CD4-positive, CD25-positive, alpha-beta regulatory T cell (primary cell): ENCODE data around the gene PRKAR1B. TPM values are rescaled to one million over a fixed set of nuclear protein-coding genes. Genes with fewer than 3 reads are reported as not detected.

Experiments
- ATAC-seq, 2 donors: fragments of 150-1000 bp; cut with Tn5 transposase; one replicate each; pipeline ENCODE4 v1.10.0; 2021; ENCODE audit warnings: low read depth in 2 of 2, moderate number of reproducible peaks in 2 of 2, moderate library complexity in 1 of 2
- DNase-seq, 3 donors: peaks; one replicate each; pipeline versions ENCODE4 v3.0.0 to v3.0.0-alpha.2; 2012 to 2022; ENCODE audit warnings: mixed read lengths in 1 of 3
- H3K27ac ChIP-seq: one replicate; pipeline ENCODE4 v1.7.0; 2013; ENCODE audit warnings: mild to moderate bottlenecking, low read length; ENCODE audit not compliant: insufficient read depth, poor library complexity, severe bottlenecking
- H3K27me3 ChIP-seq: one replicate; pipeline ENCODE4 v1.7.0; 2013; ENCODE audit warnings: low read length; ENCODE audit not compliant: control insufficient read depth, insufficient read depth
- H3K36me3 ChIP-seq: one replicate; pipeline ENCODE4 v1.7.0; 2013; ENCODE audit warnings: mild to moderate bottlenecking, low read length, moderate library complexity; ENCODE audit not compliant: control insufficient read depth, insufficient read depth
- H3K4me1 ChIP-seq: 2 replicates; pipeline ENCODE4 v1.7.0; 2013; ENCODE audit warnings: mild to moderate bottlenecking, low read length; ENCODE audit not compliant: insufficient read depth, control insufficient read depth, poor library complexity, severe bottlenecking
- H3K4me3 ChIP-seq: one replicate; pipeline ENCODE4 v1.7.0; 2013; ENCODE audit warnings: low read depth, mild to moderate bottlenecking, low read length, moderate library complexity
- H3K9me3 ChIP-seq, 2 experiments: 1 replicate in 1 of 2; 2 replicates in 1 of 2; pipeline ENCODE4 v1.7.0; 2013; ENCODE audit warnings: low read length in 2 of 2, mild to moderate bottlenecking in 1 of 2, moderate library complexity in 1 of 2; ENCODE audit not compliant: control insufficient read depth in 2 of 2
- H3K27ac Mint-ChIP-seq, 3 donors: one replicate each; pipeline ENCODE4 v1.8.0; 2020 to 2022; ENCODE audit warnings: mild to moderate bottlenecking in 3 of 3, mixed read lengths in 3 of 3, moderate library complexity in 2 of 3
- H3K27me3 Mint-ChIP-seq: one replicate; pipeline ENCODE4 v1.8.0; 2022; ENCODE audit warnings: mild to moderate bottlenecking, mixed read lengths
- H3K36me3 Mint-ChIP-seq: one replicate; pipeline ENCODE4 v1.8.0; 2020; ENCODE audit warnings: mixed read lengths
- H3K4me1 Mint-ChIP-seq, 4 donors: one replicate each; pipeline ENCODE4 v1.8.0; 2020 to 2022; ENCODE audit warnings: mixed read lengths in 4 of 4, mild to moderate bottlenecking in 1 of 4
- H3K4me3 Mint-ChIP-seq, 4 donors: one replicate each; pipeline ENCODE4 v1.8.0; 2020 to 2022; ENCODE audit warnings: mild to moderate bottlenecking in 4 of 4, mixed read lengths in 4 of 4, moderate library complexity in 3 of 4
- H3K9me3 Mint-ChIP-seq, 7 donors: one replicate each; pipeline ENCODE4 v1.8.0; 2020 to 2022; ENCODE audit warnings: mixed read lengths in 7 of 7, mild to moderate bottlenecking in 3 of 7, moderate library complexity in 2 of 7
- polyA plus RNA-seq, 4 donors: library from polyadenylated mRNA; unstranded; fragments of 300-500 nt; fragmentation: Illumina TruSeq; gene quantifications; one replicate each; pipeline ENCODE4 v1.2.3, GENCODE V29; 2021
- total RNA-seq: library from RNA; stranded (reverse); gene quantifications from one replicate; pipeline ENCODE4 v1.2.3, GENCODE V29; 2022

The PRKAR1B gene
- total and polyA plus RNA-seq, 5 donors from 2014 or later: 4.9 to 12.5 (median 6.8) TPM

DNA sequence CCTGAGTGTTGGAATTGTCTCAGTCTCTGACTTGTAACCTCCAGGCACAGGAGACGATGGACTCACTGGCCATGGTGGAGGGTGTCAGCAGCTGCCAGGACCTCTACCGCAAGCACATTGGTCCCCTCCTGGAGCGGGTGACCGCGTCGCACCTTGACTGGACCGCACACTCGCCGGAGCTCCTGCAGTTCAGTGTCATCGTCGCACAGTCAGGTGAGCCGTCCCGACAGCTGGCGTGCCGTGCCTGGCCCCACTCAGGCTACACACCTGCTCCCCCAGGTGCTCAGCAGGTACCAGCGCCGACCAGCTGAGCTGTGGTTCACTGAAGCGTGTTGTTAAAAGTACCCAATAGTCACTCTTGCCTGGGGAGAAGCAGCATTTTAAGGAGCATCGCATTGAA lies 36.7 kb upstream of the PRKAR1B start:
- no peak for DNase-seq
- Histone ChIP-seq H3K4me1 (no peaks in the 10 kb centered on the region), H3K36me3 (peaks cover 23% of the 10 kb centered on the region), H3K27ac (no peak overlapping the region), H3K27me3 (no peaks in the 10 kb centered on the region), H3K9me3 (no peaks in the 10 kb centered on the region), H3K4me3 (no peak overlapping the region)
- Mint-ChIP-seq H3K9me3 (no peaks in the 10 kb centered on the region), H3K27ac (no peak overlapping the region), H3K4me3 (no peak overlapping the region), H3K27me3 (no peaks in the 10 kb centered on the region), H3K36me3 (peaks cover 27% of the 10 kb centered on the region), H3K4me1 (no peaks in the 10 kb centered on the region)
- no peak for ATAC-seq

DNA sequence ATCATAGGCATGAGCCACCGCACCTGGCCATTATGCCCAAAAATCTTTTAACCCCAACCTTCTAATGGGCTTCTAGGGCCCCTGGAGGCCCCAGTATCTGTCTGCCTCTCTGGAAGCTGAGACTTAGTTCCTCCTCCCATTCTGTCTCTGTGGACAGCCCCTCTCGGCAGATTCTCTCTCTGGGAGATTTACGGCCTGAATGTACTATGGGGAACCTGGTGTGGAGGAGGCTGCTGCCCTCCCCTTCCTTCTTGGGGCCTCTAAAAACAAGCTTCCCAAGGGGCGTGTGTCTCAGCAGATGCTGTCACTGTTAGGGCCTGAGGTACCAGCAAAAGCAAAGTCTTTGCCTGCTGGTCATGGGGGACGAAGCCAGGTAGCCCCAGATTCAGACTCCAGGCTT lies 35.8 kb upstream of the PRKAR1B start:
- Histone ChIP-seq H3K9me3 (no peaks in the 10 kb centered on the region), H3K4me3 (no peak overlapping the region), H3K27ac (no peak overlapping the region), H3K27me3 (no peaks in the 10 kb centered on the region), H3K36me3 (peaks cover 29% of the 10 kb centered on the region), H3K4me1 (no peaks in the 10 kb centered on the region)
- DNase-seq (no peak), ATAC-seq (no peak)
- Mint-ChIP-seq H3K36me3 (peaks cover 31% of the 10 kb centered on the region), H3K4me3 (no peak overlapping the region), H3K9me3 (no peaks in the 10 kb centered on the region), H3K4me1 (no peaks in the 10 kb centered on the region), H3K27ac (no peak overlapping the region), H3K27me3 (no peaks in the 10 kb centered on the region)

- Mint-ChIP-seq H3K4me3 (no peak overlapping the region), H3K27me3 (no peaks in the 10 kb centered on the region), H3K27ac (no peak overlapping the region), H3K9me3 (no peaks in the 10 kb centered on the region), H3K4me1 (no peaks in the 10 kb centered on the region), H3K36me3 (peaks cover 26% of the 10 kb centered on the region)
- ATAC-seq (no peak), DNase-seq (no peak)
- no peaks in the 10 kb centered on the region for H3K9me3 ChIP-seq
- no peak overlapping the region for H3K4me3 ChIP-seq
- no peak overlapping the region for H3K27ac ChIP-seq
- peaks cover 39% of the 10 kb centered on the region for H3K36me3 ChIP-seq
- no peaks in the 10 kb centered on the region for H3K4me1 ChIP-seq
- H3K27me3 ChIP-seq: no peaks in the 10 kb centered on the region
Measured at GRCh38 chr7:761631-762030, 34.5 kb upstream of the PRKAR1B start.

DNA sequence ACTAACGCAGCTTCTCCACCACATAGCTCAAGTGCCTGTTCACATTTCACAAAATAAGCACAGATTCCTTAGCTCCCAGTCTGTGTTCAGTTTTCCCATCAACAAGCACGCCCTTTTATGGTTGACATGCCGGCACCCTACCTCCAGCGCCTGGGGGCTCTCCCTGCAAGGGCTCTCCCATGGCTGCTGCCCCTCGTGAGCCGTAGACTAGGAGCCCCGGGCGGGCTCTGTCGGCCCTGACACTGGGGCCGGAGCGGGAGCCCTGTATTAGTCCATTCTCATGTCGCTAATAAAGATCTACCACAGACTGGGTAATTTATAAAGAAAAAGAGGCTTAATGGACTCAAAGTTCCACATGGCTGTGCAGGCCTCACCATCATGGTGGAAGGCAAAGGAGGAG lies 34.0 kb upstream of the PRKAR1B start:
- H3K27ac ChIP-seq: no peak overlapping the region
- H3K27ac Mint-ChIP-seq: peak overlapping the region in 1 of 3 donors; percentile 22
- H3K9me3 Mint-ChIP-seq: no peaks in the 10 kb centered on the region
- H3K27me3 Mint-ChIP-seq: no peaks in the 10 kb centered on the region
- peaks cover 23% of the 10 kb centered on the region for H3K36me3 Mint-ChIP-seq
- DNase-seq (no peak), ATAC-seq (no peak)
- peaks cover 41% of the 10 kb centered on the region for H3K36me3 ChIP-seq
- H3K4me1 Mint-ChIP-seq: no peaks in the 10 kb centered on the region
- no peaks in the 10 kb centered on the region for H3K9me3 ChIP-seq
- no peak overlapping the region for H3K4me3 ChIP-seq
- H3K27me3 ChIP-seq: no peaks in the 10 kb centered on the region
- H3K4me1 ChIP-seq: no peaks in the 10 kb centered on the region
- no peak overlapping the region for H3K4me3 Mint-ChIP-seq

DNA sequence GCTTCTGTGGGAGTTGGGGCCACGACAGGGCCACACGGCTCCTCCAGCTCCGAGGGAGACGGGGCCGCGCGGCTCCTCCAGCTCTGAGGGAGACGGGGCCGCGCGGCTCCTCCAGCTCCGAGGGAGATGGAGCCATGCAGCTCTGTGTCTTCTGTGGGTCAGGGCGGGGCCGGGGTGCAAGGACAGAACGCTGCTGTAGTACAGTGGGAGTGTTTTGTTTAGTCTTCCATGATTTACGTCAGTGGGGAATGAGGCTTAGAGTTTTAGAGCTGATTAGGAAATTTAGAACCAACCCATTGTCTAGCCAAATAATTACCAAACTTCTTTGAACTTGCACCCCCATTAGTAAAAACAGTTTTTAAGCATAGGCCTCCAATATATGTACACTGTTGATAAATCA lies 32.9 kb upstream of the PRKAR1B start:
- peaks cover 0 to 2% (median 0%) of the 10 kb centered on the region in 4 donors for H3K4me1 Mint-ChIP-seq
- H3K36me3 ChIP-seq: peaks cover 43% of the 10 kb centered on the region

GRCh38 chr7:759569-759968 lies 32.5 kb upstream of the PRKAR1B start:
- Histone ChIP-seq H3K27me3 (no peaks in the 10 kb centered on the region), H3K9me3 (no peaks in the 10 kb centered on the region), H3K4me1 (no peaks in the 10 kb centered on the region), H3K36me3 (peaks cover 46% of the 10 kb centered on the region), H3K4me3 (no peak overlapping the region), H3K27ac (no peak overlapping the region)
- Mint-ChIP-seq H3K36me3 (peaks cover 19% of the 10 kb centered on the region), H3K27me3 (no peaks in the 10 kb centered on the region), H3K9me3 (no peaks in the 10 kb centered on the region), H3K4me3 (no peak overlapping the region), H3K4me1 (peaks cover 0 to 2% (median 0%) of the 10 kb centered on the region in 4 donors), H3K27ac (peak overlapping the region in 1 of 3 donors; percentile 69)
- DNase-seq (no peak), ATAC-seq (no peak)

More for the DNA sequence above, 32.9 kb upstream of the PRKAR1B start:
- Mint-ChIP-seq H3K36me3 (peaks cover 19% of the 10 kb centered on the region), H3K4me3 (no peak overlapping the region), H3K27ac (peak overlapping the region in 1 of 3 donors; percentile 69), H3K9me3 (no peaks in the 10 kb centered on the region), H3K27me3 (no peaks in the 10 kb centered on the region)
- H3K4me1 ChIP-seq: no peaks in the 10 kb centered on the region
- no peaks in the 10 kb centered on the region for H3K27me3 ChIP-seq
- H3K4me3 ChIP-seq: no peak overlapping the region
- H3K9me3 ChIP-seq: no peaks in the 10 kb centered on the region
- no peak overlapping the region for H3K27ac ChIP-seq
- DNase-seq: no peak
- ATAC-seq: no peak

DNA sequence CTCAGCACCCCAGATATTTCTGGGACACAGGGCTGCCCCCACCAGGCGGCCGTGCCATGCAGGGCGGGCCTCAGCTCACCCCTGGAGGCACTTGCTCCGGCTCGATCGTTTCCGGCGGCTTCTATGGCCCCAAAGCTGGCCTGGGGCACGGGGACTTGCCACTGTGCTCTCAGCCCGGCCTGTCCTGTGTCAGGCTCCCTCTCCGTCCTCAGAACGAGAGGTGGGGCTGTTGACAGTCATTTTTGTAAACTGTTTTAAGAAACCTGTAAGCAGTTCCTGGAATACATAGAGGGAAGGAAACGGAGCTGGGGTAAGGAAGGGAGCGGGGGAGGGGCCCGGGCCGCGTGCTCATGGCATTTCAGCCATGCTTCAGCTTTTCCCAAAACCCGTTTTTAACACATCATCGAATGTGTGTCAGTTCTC lies 30.7 kb upstream of the PRKAR1B start:
- H3K36me3 ChIP-seq: peaks cover 36% of the 10 kb centered on the region
- no peaks in the 10 kb centered on the region for H3K4me1 ChIP-seq
- no peak for DNase-seq
- Mint-ChIP-seq H3K9me3 (no peaks in the 10 kb centered on the region), H3K36me3 (peaks cover 24% of the 10 kb centered on the region), H3K4me3 (no peak overlapping the region), H3K4me1 (peaks cover 0 to 2% (median 0%) of the 10 kb centered on the region in 4 donors), H3K27me3 (no peaks in the 10 kb centered on the region), H3K27ac (no peak overlapping the region)
- no peaks in the 10 kb centered on the region for H3K27me3 ChIP-seq
- no peak overlapping the region for H3K4me3 ChIP-seq
- ATAC-seq: no peak
- no peaks in the 10 kb centered on the region for H3K9me3 ChIP-seq
- H3K27ac ChIP-seq: no peak overlapping the region

DNA sequence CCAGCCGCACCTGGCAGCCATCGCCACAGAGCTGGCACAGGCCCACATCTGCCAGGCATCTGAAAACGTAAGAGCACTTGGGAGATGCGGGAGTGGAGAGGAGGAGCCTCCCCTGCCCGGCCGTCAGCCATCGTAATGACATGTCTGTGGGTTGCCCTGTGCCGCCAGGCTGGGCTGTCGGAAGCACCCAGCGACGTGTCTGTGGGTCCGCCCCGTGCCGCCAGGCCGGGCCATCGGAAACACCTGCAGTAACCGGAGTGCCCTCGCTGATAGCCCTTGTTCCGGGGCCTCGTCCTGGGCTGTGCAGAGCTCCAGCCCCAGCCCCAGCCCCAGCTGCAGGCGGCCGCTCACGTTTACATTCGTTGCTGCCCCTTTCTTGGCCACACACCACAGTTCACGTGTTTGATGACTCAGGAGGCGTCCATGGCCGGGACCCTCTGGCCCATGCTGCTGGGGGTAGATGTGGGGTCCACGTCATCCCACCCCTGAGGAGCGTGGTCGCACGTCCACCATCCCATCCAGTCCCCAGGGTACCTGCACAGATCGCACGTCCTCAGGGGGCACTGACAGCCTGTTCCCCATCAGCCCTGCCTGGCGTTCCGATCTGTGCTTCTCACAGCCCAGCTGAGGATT lies 30.0 kb upstream of the PRKAR1B start:
- no peaks in the 10 kb centered on the region for H3K9me3 Mint-ChIP-seq
- Histone ChIP-seq H3K4me1 (no peaks in the 10 kb centered on the region), H3K27ac (no peak overlapping the region), H3K27me3 (no peaks in the 10 kb centered on the region), H3K36me3 (peaks cover 35% of the 10 kb centered on the region), H3K9me3 (no peaks in the 10 kb centered on the region), H3K4me3 (no peak overlapping the region)
- peaks cover 0 to 2% (median 0%) of the 10 kb centered on the region in 4 donors for H3K4me1 Mint-ChIP-seq
- ATAC-seq: no peak
- DNase-seq: no peak
- peaks cover 24% of the 10 kb centered on the region for H3K36me3 Mint-ChIP-seq
- no peak overlapping the region for H3K4me3 Mint-ChIP-seq
- H3K27me3 Mint-ChIP-seq: no peaks in the 10 kb centered on the region
- no peak overlapping the region for H3K27ac Mint-ChIP-seq
